A673 (cell line): Measurements from ENCODE around the gene MAPRE3.

ENCODE experiments used
- EZH2 ChIP-seq: fragments of 200-600 bp; sonication (generic); IDR thresholded peaks from 2 replicates; pipeline ENCODE4 v1.6.1; 2017; ENCODE audit warnings: borderline replicate concordance, low read depth, mild to moderate bottlenecking, mixed read lengths, antibody characterized with exemption, low read length; ENCODE audit not compliant: poor library complexity, severe bottlenecking
- TF ChIP-seq, protein P1 (sequence below): fragments of 300-800, 200-600 bp; sonication (generic); conservative IDR thresholded peaks from 2 replicates; pipeline ENCODE4 v1.5.1; 2017; ENCODE audit warnings: low read depth, mild to moderate bottlenecking, antibody characterized with exemption, low read length, moderate library complexity, mixed read lengths

- TF ChIP-seq, protein P1, sequence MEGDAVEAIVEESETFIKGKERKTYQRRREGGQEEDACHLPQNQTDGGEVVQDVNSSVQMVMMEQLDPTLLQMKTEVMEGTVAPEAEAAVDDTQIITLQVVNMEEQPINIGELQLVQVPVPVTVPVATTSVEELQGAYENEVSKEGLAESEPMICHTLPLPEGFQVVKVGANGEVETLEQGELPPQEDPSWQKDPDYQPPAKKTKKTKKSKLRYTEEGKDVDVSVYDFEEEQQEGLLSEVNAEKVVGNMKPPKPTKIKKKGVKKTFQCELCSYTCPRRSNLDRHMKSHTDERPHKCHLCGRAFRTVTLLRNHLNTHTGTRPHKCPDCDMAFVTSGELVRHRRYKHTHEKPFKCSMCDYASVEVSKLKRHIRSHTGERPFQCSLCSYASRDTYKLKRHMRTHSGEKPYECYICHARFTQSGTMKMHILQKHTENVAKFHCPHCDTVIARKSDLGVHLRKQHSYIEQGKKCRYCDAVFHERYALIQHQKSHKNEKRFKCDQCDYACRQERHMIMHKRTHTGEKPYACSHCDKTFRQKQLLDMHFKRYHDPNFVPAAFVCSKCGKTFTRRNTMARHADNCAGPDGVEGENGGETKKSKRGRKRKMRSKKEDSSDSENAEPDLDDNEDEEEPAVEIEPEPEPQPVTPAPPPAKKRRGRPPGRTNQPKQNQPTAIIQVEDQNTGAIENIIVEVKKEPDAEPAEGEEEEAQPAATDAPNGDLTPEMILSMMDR: no peak
- no peak for TF ChIP-seq EZH2
Measured at GRCh38 chr2:26957041-26957440, 13.4 kb upstream of the MAPRE3 start.
